AG04449 (cell line): ENCODE measurements around the gene BOLA3.
"Not testable (repeated sequence)": the region's sequence is repeated elsewhere in the genome, so short reads cannot be mapped to it uniquely, and the experiment has no call there.

Experiments
- CTCF ChIA-PET: fragments of 350-600 bp; formaldehyde crosslinking; extraction: SDS; loops from one replicate; lab custom pipeline; 2021; ENCODE audit warnings: antibody characterized with exemption; lab: Yijun Ruan, JAX
- POLR2A ChIA-PET: fragments of 400-600, 350-600 bp; formaldehyde crosslinking; extraction: SDS; loops from one replicate; lab custom pipeline; 2020; ENCODE audit warnings: antibody characterized with exemption, inconsistent platforms; lab: Yijun Ruan, JAX
- DNase-seq: peaks from one replicate; pipeline ENCODE4 v3.0.0-alpha.2; 2010; ENCODE audit warnings: low read depth, low spot score
- H3K4me3 ChIP-seq: 2 replicates; pipeline ENCODE4 v1.5.1; 2011; ENCODE audit warnings: low read depth, mild to moderate bottlenecking, control low read depth, low read length
- CTCF ChIP-seq: IDR thresholded peaks from one replicate; pipeline ENCODE4 v1.5.1; 2011; ENCODE audit warnings: mild to moderate bottlenecking, moderate library complexity, low read length, control low read depth, inconsistent platforms; ENCODE audit not compliant: insufficient read depth; ENCODE audit errors: missing control alignments

Gene BOLA3

GRCh38 chr2:74188018-74188601 lies 40.4 kb upstream of the BOLA3 start:
- no peak for TF ChIP-seq CTCF
- POLR2A ChIA-PET: interaction anchor here (1.0 kb wide), 2 partner anchors 9 to 11 kb away, joined by 4 to 6 read pairs; partner anchors contain the start of genes MOB1A and MTHFD2
- CTCF ChIA-PET: interaction anchor here (0.7 to 1.4 kb wide), 4 partner anchors 9 to 364 kb away, joined by 3 to 5 read pairs (median 4); partner anchors contain the start of genes MOB1A and MTHFD2
- no peak for DNase-seq
- no peak overlapping the region for H3K4me3 ChIP-seq

GRCh38 chr2:74186706-74187105 lies 39.0 kb upstream of the BOLA3 start:
- H3K4me3 ChIP-seq, DNase-seq, POLR2A ChIA-PET, CTCF ChIA-PET: not testable (repeated sequence)

- DNase-seq: no peak
- ChIA-PET CTCF (no interaction called here), POLR2A (no interaction called here)
- TF ChIP-seq CTCF: no peak
- no peak overlapping the region for H3K4me3 ChIP-seq
These were observed 38.3 kb upstream of the BOLA3 start for GRCh38 chr2:74186038-74186437.

GRCh38 chr2:74183878-74184277 lies 36.2 kb upstream of the BOLA3 start:
- ChIA-PET CTCF (interaction anchor here (1.4 kb wide), 1 partner anchor 15 kb away, joined by 6 read pairs; the partner anchor contains the start of gene MTHFD2), POLR2A (no interaction called here)
- H3K4me3 ChIP-seq: no peak overlapping the region
- no peak for TF ChIP-seq CTCF
- DNase-seq: no peak

GRCh38 chr2:74181739-74182138 lies 34.0 kb upstream of the BOLA3 start:
- TF ChIP-seq CTCF: no peak
- POLR2A ChIA-PET: interaction anchor here (1.0 kb wide), 1 partner anchor 17 kb away, joined by 5 read pairs; the partner anchor contains the start of gene MTHFD2
- CTCF ChIA-PET: interaction anchor here (1.7 to 6.3 kb wide), 2 partner anchors 10 to 16 kb away, joined by 4 to 31 read pairs; partner anchors contain the start of gene MTHFD2
- no peak overlapping the region for H3K4me3 ChIP-seq
- DNase-seq: no peak

- ChIA-PET POLR2A (interaction anchor here (0.7 to 1.9 kb wide), 7 partner anchors 9 to 945 kb away, joined by 3 to 29 read pairs (median 4); partner anchors contain the start of genes BOLA3, CCT7 and MTHFD2), CTCF (interaction anchor here (0.6 to 6.3 kb wide), 9 partner anchors 9 to 212 kb away, joined by 3 to 31 read pairs (median 5); partner anchors contain the start of genes BOLA3 and MTHFD2)
- DNase-seq: no peak
- H3K4me3 ChIP-seq: peak overlapping the region; percentile 53
- TF ChIP-seq CTCF: no peak
These were observed 31.6 kb upstream of the BOLA3 start for GRCh38 chr2:74179063-74179865.
